Measurements from ENCODE around the gene PRRC2A.

Gene PRRC2A

DNA sequence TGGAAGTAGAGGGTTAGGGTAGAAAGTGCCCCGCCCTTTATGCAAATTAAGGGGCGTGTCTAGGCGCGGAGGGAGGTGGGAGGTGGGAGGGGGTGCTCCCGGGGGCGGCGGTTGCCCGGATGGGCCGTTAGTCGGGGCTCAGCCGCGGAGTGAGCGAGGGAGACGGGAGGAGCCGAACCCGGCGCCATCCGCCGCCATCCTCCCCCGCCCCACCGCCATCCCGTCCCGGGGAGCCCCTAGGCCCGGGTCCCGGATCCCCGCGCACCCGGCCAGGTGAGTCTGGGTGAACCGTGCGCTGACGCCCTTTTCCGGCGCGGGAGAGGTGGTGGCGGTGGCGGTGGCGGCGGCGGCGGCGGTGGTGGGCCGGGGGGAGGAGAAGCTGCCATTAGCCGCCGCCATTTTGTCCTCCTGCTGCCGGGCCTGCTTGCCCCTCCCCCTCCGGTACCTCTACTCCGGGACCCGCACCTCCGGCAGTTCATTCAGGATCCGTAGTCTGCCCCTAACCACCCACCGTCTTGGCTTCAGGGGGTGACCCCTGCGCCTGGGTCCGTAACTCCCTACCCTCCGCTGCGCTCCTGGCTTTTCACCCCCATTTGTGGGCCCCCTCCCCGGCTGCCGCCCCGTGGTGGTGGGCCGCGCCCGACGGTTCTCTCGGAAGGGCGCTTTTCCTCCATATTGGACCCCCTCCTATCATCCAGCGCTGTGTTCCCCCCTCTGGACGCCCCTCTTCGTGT is at the start of gene PRRC2A:
TSS of gene PRRC2A (plus strand) at position 130 of the 734 bp plus-strand sequence. CDS start 2,075 bp downstream, outside the sequence.
- peak; percentile 76 to 96 for DNase-seq (ENCODE audit: low read depth in 2 of 2)

- DNase-seq (ENCODE audit: low read depth in 2 of 2): peak; percentile 78
Observed at GRCh38 chr6:31572041-31572911, 48.2 kb upstream of the PRRC2A start, which contains the start of gene LTA. TSS of gene LTA (plus strand) at chr6:31572289. CDS start at chr6:31572743, 454 bp downstream.

DNA sequence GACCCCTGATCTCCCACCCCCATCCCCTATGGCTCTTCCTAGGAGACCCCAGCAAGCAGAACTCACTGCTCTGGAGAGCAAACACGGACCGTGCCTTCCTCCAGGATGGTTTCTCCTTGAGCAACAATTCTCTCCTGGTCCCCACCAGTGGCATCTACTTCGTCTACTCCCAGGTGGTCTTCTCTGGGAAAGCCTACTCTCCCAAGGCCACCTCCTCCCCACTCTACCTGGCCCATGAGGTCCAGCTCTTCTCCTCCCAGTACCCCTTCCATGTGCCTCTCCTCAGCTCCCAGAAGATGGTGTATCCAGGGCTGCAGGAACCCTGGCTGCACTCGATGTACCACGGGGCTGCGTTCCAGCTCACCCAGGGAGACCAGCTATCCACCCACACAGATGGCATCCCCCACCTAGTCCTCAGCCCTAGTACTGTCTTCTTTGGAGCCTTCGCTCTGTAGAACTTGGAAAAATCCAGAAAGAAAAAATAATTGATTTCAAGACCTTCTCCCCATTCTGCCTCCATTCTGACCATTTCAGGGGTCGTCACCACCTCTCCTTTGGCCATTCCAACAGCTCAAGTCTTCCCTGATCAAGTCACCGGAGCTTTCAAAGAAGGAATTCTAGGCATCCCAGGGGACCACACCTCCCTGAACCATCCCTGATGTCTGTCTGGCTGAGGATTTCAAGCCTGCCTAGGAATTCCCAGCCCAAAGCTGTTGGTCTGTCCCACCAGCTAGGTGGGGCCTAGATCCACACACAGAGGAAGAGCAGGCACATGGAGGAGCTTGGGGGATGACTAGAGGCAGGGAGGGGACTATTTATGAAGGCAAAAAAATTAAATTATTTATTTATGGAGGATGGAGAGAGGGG is 47.0 kb upstream of the PRRC2A start:
- no peak for DNase-seq (ENCODE audit: low read depth in 2 of 2)

GRCh38 chr6:31574106-31575061 is 46.1 kb upstream of the PRRC2A start:
- DNase-seq (ENCODE audit: low read depth in 2 of 2): peak in 1 of 2 donors; percentile 55

DNA sequence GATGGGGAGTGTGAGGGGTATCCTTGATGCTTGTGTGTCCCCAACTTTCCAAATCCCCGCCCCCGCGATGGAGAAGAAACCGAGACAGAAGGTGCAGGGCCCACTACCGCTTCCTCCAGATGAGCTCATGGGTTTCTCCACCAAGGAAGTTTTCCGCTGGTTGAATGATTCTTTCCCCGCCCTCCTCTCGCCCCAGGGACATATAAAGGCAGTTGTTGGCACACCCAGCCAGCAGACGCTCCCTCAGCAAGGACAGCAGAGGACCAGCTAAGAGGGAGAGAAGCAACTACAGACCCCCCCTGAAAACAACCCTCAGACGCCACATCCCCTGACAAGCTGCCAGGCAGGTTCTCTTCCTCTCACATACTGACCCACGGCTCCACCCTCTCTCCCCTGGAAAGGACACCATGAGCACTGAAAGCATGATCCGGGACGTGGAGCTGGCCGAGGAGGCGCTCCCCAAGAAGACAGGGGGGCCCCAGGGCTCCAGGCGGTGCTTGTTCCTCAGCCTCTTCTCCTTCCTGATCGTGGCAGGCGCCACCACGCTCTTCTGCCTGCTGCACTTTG is 45.1 kb upstream of the PRRC2A start, which contains the start of gene TNF:
TSS of gene TNF (plus strand) at position 231 of the 567 bp plus-strand sequence. CDS start at position 408, 177 bp downstream.
- DNase-seq (ENCODE audit: low read depth in 2 of 2): peak; percentile 79 to 82

- DNase-seq (ENCODE audit: low read depth in 2 of 2): no peak
Observed at GRCh38 chr6:31575952-31576685, 44.4 kb upstream of the PRRC2A start.

- DNase-seq (ENCODE audit: low read depth in 2 of 2): no peak
Observed at GRCh38 chr6:31576897-31577578, 43.5 kb upstream of the PRRC2A start.

- DNase-seq (ENCODE audit: low read depth in 2 of 2): no peak
Observed at GRCh38 chr6:31577579-31577966, 42.9 kb upstream of the PRRC2A start.

DNA sequence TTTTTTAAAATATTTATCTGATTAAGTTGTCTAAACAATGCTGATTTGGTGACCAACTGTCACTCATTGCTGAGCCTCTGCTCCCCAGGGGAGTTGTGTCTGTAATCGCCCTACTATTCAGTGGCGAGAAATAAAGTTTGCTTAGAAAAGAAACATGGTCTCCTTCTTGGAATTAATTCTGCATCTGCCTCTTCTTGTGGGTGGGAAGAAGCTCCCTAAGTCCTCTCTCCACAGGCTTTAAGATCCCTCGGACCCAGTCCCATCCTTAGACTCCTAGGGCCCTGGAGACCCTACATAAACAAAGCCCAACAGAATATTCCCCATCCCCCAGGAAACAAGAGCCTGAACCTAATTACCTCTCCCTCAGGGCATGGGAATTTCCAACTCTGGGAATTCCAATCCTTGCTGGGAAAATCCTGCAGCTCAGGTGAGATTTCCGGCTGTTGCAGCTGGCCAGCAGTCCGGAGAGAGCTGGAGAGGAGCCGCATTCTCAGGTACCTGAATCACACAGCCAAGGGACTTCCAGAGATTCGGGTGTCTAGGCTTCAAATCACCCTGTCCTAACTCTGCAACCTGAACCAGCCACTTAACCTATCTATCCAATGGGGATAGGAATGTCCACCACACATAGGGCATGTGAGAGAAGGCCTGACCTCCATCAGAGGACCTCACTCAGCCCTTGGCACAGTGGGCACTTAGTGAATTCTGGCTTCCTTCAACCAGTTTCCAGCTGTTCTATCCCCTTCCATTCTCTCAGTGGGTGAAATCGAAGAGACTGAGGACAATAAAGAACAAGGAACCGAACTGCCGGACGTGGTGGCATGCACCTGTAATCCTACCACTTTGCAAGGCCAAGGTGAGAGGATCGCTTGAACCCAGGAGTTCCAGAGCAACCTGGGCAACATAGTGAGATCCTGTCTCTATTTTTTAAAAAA is 42.1 kb upstream of the PRRC2A start:
- no peak for DNase-seq (ENCODE audit: low read depth in 2 of 2)

GRCh38 chr6:31579119-31579505 is 41.4 kb upstream of the PRRC2A start:
- DNase-seq (ENCODE audit: low read depth in 2 of 2): no peak

- no peak for DNase-seq (ENCODE audit: low read depth in 2 of 2)
Observed at GRCh38 chr6:31579546-31580437, 40.7 kb upstream of the PRRC2A start.

DNA sequence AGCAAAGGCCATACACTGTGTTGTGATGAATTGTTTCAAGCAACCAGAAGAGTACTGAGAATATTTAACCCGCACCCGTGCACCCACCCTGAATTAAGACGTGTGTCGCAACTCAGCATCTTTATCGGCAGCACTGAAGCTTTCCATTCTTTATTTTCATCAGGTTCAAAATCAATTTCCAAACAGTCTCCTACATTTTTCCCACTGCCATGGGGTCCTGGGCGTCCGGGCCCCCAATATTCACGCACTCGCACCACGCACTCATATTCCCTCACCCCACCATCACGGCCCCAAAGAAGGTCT is 40.1 kb upstream of the PRRC2A start:
- DNase-seq (ENCODE audit: low read depth in 2 of 2): no peak

DNA sequence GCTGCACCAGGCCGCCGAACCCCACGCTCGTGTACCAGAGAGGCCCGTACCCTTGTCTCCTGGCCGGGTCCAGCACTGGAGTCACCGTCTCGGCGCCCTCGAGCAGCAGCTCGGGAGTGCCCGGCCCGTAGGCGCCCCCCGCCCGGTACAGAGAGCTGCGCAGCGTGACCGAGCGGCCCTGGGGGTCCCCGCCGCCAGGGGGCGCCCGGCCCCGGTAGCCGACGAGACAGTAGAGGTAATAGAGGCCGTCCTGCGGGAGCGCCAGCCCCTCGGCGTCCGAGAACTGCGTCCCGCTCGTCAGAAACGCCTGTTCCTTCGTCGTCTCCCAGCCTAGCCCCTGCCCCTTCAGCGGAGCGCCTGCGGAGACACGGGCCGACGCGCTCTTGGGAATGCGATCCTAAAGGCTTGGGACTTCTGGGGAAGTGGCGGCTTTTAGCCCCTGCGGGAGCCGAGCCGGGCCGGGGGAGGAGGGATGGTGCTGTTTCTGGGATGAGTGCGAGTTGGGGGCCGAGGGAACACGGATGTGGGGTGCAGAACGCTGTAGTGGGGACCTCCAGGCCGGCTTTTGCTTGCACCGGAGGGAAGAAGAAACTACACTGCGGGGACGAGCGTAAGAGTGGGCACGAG is 39.6 kb upstream of the PRRC2A start:
- peak; percentile 77 to 86 for DNase-seq (ENCODE audit: low read depth in 2 of 2)

DNA sequence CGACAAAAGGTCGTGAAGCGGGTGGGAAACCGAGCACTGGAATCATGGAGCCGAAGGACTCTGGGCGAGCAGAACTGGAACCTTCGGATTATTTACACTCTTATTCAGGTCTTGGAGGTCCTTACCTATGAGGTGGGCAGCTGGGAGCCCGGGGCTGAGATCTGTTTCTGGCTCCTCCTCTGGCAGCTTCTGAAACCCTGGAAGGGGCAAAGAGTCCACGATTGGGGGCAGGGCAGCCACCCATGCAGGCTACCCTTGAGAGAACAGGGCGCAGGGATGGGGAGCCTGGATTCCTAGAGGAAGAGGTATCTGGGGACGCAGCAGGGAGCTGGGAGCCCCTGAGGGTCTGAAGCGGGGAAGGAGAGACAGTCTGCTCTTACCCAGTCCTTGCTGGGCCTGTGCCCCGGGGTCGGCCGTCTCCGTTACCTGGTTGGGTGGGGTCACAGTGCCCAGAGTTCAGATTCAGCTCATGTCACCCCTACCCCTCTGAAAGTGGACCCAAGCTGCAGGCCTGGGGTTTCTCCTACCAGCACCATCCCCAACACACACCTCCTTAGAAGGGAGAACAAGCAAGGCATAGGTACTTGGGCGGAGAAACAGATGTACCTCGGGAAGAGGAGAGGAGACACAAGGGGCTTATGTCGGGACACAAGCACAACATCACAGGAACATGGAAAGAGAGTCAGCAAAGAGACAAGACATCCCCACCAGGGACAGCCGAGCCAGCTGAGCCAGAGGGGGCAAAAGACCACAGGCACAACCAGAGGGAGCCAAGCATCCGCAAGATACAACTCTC is 38.9 kb upstream of the PRRC2A start:
- no peak for DNase-seq (ENCODE audit: low read depth in 2 of 2)

GRCh38 chr6:31582230-31582643 is 38.3 kb upstream of the PRRC2A start, which contains the start of gene LTB:
TSS of gene LTB (minus strand) at chr6:31582424. CDS start at chr6:31582417, 7 bp downstream.
- DNase-seq (ENCODE audit: low read depth in 2 of 2): no peak

Measured in stimulated activated CD4-positive, alpha-beta T cell treated with anti-CD3 and anti-CD28 coated beads, Interleukin-15, amount 100 ng/mL, for 48 hours (primary cell).